Effector CD4-positive, alpha-beta T cell (primary cell): ENCODE data around the gene PRKD2.
A peak's percentile ranks its signal among the peaks of the same experiment; 100 is the strongest.
"Not testable (repeated sequence)": the region's sequence is repeated elsewhere in the genome, so short reads cannot be mapped to it uniquely, and the experiment has no call there.

Experiments used
- DNase-seq: peaks from one replicate; pipeline ENCODE4 v3.0.0-alpha.2; 2020
- total RNA-seq: gene quantifications from one replicate; lab custom pipeline; 2026; lab: John Stamatoyannopoulos, UW

PRKD2 gene
- 129 reads per million, percentile 87 among the genes with 10 or more reads in this experiment for total RNA-seq

- peak; percentile 86 for DNase-seq
Observed at GRCh38 chr19:46717034-46717715, at the start of gene PRKD2. Gene PRKD2 (minus strand): TSS chr19:46717114. CDS start chr19:46716370, 744 bp downstream.

GRCh38 chr19:46764817-46765291 is 47.9 kb upstream of the PRKD2 start:
- DNase-seq: no peak

- DNase-seq: no peak
Observed at GRCh38 chr19:46762245-46762890, 45.5 kb upstream of the PRKD2 start.

GRCh38 chr19:46761418-46761831 is 44.5 kb upstream of the PRKD2 start:
- no peak for DNase-seq

- not testable (repeated sequence) for DNase-seq
Observed at GRCh38 chr19:46760897-46761296, 44.0 kb upstream of the PRKD2 start.

GRCh38 chr19:46760363-46760762 is 43.4 kb upstream of the PRKD2 start:
- no peak for DNase-seq

GRCh38 chr19:46759817-46760333 is 43.0 kb upstream of the PRKD2 start:
- no peak for DNase-seq

GRCh38 chr19:46759206-46759605 is 42.3 kb upstream of the PRKD2 start:
- no peak for DNase-seq

- no peak for DNase-seq
Observed at GRCh38 chr19:46756544-46756888, 39.6 kb upstream of the PRKD2 start.

GRCh38 chr19:46755853-46756543 is 39.1 kb upstream of the PRKD2 start:
- no peak for DNase-seq

GRCh38 chr19:46755077-46755852 is 38.4 kb upstream of the PRKD2 start:
- DNase-seq: no peak

- DNase-seq: peak; percentile 66
Observed at GRCh38 chr19:46753420-46754155, 36.7 kb upstream of the PRKD2 start.

GRCh38 chr19:46748325-46749109 is 31.6 kb upstream of the PRKD2 start:
- peak; percentile 73 for DNase-seq

GRCh38 chr19:46746281-46747057 is 29.6 kb upstream of the PRKD2 start, which contains the start of gene STRN4:
Gene STRN4 (minus strand): TSS chr19:46746450. CDS start chr19:46746430, 20 bp downstream.
- peak; percentile 42 for DNase-seq

GRCh38 chr19:46745521-46746280 is 28.8 kb upstream of the PRKD2 start, which contains the start of gene FKRP:
Gene FKRP (plus strand): TSS chr19:46746057. CDS start chr19:46755451, 9,394 bp downstream.
- DNase-seq: no peak

GRCh38 chr19:46745030-46745429 is 28.1 kb upstream of the PRKD2 start:
- DNase-seq: no peak

- DNase-seq: no peak
Observed at GRCh38 chr19:46744005-46744691, 27.2 kb upstream of the PRKD2 start.

GRCh38 chr19:46742926-46743480 is 26.1 kb upstream of the PRKD2 start:
- no peak for DNase-seq
